Stimulated activated CD4-positive, alpha-beta T cell treated with anti-CD3 and anti-CD28 coated beads, Interleukin-1b, Interleukin-23, amount 100 ng/mL, for 1 hour (primary cell): ENCODE data around the gene ZNF729.
"Not testable (repeated sequence)": the region's sequence is repeated elsewhere in the genome, so short reads cannot be mapped to it uniquely, and the experiment has no call there.

Source experiments
- DNase-seq, 2 donors: peaks; one replicate each; pipeline ENCODE4 v3.0.0-alpha.2; 2020; ENCODE audit warnings: low read depth in 2 of 2

The ZNF729 gene

GRCh38 chr19:22286151-22286810 lies at the start of gene ZNF729:
ZNF729 (plus strand) TSS chr19:22286441; CDS start chr19:22286526, 85 bp downstream.
- no peak for DNase-seq

- no peak for DNase-seq
These were observed 29.4 kb upstream of the ZNF729 start for GRCh38 chr19:22256856-22257255.

GRCh38 chr19:22257381-22257780 lies 28.9 kb upstream of the ZNF729 start:
- DNase-seq = no peak

- DNase-seq = no peak
These were observed 28.3 kb upstream of the ZNF729 start for GRCh38 chr19:22257916-22258315.

- no peak for DNase-seq
These were observed 25.7 kb upstream of the ZNF729 start for GRCh38 chr19:22260499-22260898.

GRCh38 chr19:22261596-22261995 lies 24.6 kb upstream of the ZNF729 start:
- DNase-seq = no peak

- no peak for DNase-seq
These were observed 23.1 kb upstream of the ZNF729 start for GRCh38 chr19:22263121-22263520.

- DNase-seq = not testable (repeated sequence)
These were observed 35.3 kb downstream of the ZNF729 start for GRCh38 chr19:22321554-22321953.

- DNase-seq = no peak
These were observed 40.0 kb downstream of the ZNF729 start for GRCh38 chr19:22326219-22326618.

GRCh38 chr19:22327321-22327720 lies 41.1 kb downstream of the ZNF729 start:
- no peak for DNase-seq

GRCh38 chr19:22331521-22331920 lies 45.3 kb downstream of the ZNF729 start:
- no peak for DNase-seq

- no peak for DNase-seq
These were observed 46.7 kb downstream of the ZNF729 start for GRCh38 chr19:22332924-22333323.

- DNase-seq = no peak
These were observed 49.5 kb downstream of the ZNF729 start for GRCh38 chr19:22335716-22336115.

GRCh38 chr19:22354665-22355064 lies 68.4 kb downstream of the ZNF729 start:
- DNase-seq = no peak
